Lung (tissue), 12 donors: ENCODE measurements around the gene ZCCHC17. TPM values are rescaled to one million over a fixed set of nuclear protein-coding genes. Genes with fewer than 3 reads are reported as not detected.

Experiments
- ATAC-seq: fragments of 200-7000 bp; cut with Tn5 transposase; one replicate; pipeline ENCODE4 v1.9.1; 2020; ENCODE audit warnings: moderate number of reproducible peaks; ENCODE audit not compliant: insufficient read depth, low FRiP score
- DNase-seq, 3 donors: peaks; one replicate each; pipeline ENCODE4 v3.0.0-alpha.2; 2013 to 2017
- H3K27ac ChIP-seq, 2 donors: one replicate each; pipeline ENCODE4 v1.5.1; 2013; ENCODE audit warnings: mild to moderate bottlenecking in 2 of 2, moderate library complexity in 2 of 2, control low read depth in 1 of 2, inconsistent platforms in 1 of 2, low read depth in 1 of 2, low read length in 1 of 2
- H3K27me3 ChIP-seq, 3 donors: one replicate each; pipeline ENCODE4 v1.5.1; 2013; ENCODE audit warnings: low read length in 2 of 3; ENCODE audit not compliant: control insufficient read depth in 3 of 3, insufficient read depth in 3 of 3
- H3K36me3 ChIP-seq, 4 donors: one replicate each; pipeline ENCODE4 v1.5.1; 2013; ENCODE audit warnings: low read length in 4 of 4, mild to moderate bottlenecking in 1 of 4, moderate library complexity in 1 of 4; ENCODE audit not compliant: control insufficient read depth in 4 of 4, insufficient read depth in 4 of 4
- H3K4me1 ChIP-seq, 5 donors: one replicate each; pipeline ENCODE4 v1.5.1; 2013; ENCODE audit warnings: low read length in 5 of 5, mild to moderate bottlenecking in 2 of 5, moderate library complexity in 1 of 5; ENCODE audit not compliant: control insufficient read depth in 5 of 5, insufficient read depth in 5 of 5
- H3K4me3 ChIP-seq: one replicate; pipeline ENCODE4 v1.5.1; 2013; ENCODE audit warnings: mild to moderate bottlenecking, control low read depth, moderate library complexity
- H3K9ac ChIP-seq, 2 donors: one replicate each; pipeline ENCODE4 v1.5.1; 2013; ENCODE audit warnings: low read length in 2 of 2, control low read depth in 1 of 2; ENCODE audit not compliant: insufficient read depth in 1 of 2
- H3K9me3 ChIP-seq, 4 donors: one replicate each; pipeline ENCODE4 v1.5.1; 2013; ENCODE audit warnings: low read length in 3 of 4, mild to moderate bottlenecking in 1 of 4, moderate library complexity in 1 of 4; ENCODE audit not compliant: control insufficient read depth in 4 of 4, insufficient read depth in 3 of 4
- WGBS, 2 donors: extraction: QIAGEN DNeasy Blood & Tissue Kit; methylation state at CpG; one replicate each; pipeline ENCODE4 v1.1.7; 2013; 5-methylcytosine and 5-hydroxymethylcytosine counted together
- polyA plus RNA-seq, 2 donors: library from polyadenylated mRNA; stranded (reverse); fragments of 200-250 nt; gene quantifications; one replicate each; pipeline ENCODE4 v1.2.1, GENCODE V29; 2013
- total RNA-seq, 2 donors: library from RNA; depleted of rRNA in 1 of 2; stranded (reverse); fragments of >200 nt in 1 of 2; gene quantifications; one replicate each; pipeline ENCODE4 v1.2.1, GENCODE V29; 2014 to 2021
- TF ChIP-seq, protein P1 (sequence below): IDR thresholded peaks from 2 replicates; pipeline ENCODE4 v1.5.1; 2012; ENCODE audit warnings: mild to moderate bottlenecking; ENCODE audit errors: control extremely low read depth, extremely low read depth
- donor health status: control.
- donor health status: control.
- donor health status: Bipolar disorder and iron deficiency.
- donor health status: healthy.
- donor health status: DM: yes; HTN: yes; CAD: no.

Gene ZCCHC17
- total and polyA plus RNA-seq, 4 donors = 17.0 to 27.7 (median 21.8) TPM

DNA sequence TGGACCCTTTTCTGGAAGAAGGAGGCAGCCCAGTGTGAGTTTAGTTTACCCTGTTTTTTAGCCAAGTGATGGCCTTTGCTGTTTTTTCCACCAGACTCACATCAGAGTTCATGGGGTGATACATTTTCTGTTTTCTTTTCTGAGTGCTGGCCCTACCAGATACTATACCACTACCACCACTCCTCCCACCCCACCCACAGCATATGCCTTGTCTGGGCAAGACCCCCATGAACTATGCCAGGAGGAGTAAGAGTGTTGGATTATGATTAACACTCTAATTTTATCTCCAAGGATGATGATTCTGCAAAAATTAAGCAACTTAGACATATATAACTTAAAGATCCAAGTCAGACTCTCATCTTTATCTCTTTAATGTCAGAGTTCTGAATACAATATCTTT is 50.0 kb downstream of the ZCCHC17 start:
- Histone ChIP-seq H3K36me3 (peaks cover 6 to 27% (median 16%) of the 10 kb centered on the region in 4 donors), H3K4me1 (no peaks in the 10 kb centered on the region), H3K9me3 (no peaks in the 10 kb centered on the region), H3K9ac (no peak overlapping the region), H3K27me3 (no peaks in the 10 kb centered on the region), H3K27ac (no peak overlapping the region), H3K4me3 (no peak overlapping the region)
- DNase-seq (no peak), ATAC-seq (no peak)
- TF ChIP-seq, protein P1, sequence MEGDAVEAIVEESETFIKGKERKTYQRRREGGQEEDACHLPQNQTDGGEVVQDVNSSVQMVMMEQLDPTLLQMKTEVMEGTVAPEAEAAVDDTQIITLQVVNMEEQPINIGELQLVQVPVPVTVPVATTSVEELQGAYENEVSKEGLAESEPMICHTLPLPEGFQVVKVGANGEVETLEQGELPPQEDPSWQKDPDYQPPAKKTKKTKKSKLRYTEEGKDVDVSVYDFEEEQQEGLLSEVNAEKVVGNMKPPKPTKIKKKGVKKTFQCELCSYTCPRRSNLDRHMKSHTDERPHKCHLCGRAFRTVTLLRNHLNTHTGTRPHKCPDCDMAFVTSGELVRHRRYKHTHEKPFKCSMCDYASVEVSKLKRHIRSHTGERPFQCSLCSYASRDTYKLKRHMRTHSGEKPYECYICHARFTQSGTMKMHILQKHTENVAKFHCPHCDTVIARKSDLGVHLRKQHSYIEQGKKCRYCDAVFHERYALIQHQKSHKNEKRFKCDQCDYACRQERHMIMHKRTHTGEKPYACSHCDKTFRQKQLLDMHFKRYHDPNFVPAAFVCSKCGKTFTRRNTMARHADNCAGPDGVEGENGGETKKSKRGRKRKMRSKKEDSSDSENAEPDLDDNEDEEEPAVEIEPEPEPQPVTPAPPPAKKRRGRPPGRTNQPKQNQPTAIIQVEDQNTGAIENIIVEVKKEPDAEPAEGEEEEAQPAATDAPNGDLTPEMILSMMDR = no peak

GRCh38 chr1:31348449-31348848 is 51.6 kb downstream of the ZCCHC17 start:
- no peak for ATAC-seq
- Histone ChIP-seq H3K36me3 (peaks cover 13 to 35% (median 19%) of the 10 kb centered on the region in 4 donors), H3K4me1 (no peaks in the 10 kb centered on the region), H3K27ac (no peak overlapping the region), H3K4me3 (no peak overlapping the region), H3K9me3 (no peaks in the 10 kb centered on the region), H3K27me3 (no peaks in the 10 kb centered on the region), H3K9ac (no peak overlapping the region)
- TF ChIP-seq, protein P1 = no peak
- 96 to 97% methylated on average over 1 of the region's 1 CpG for WGBS, 2 donors
- DNase-seq = no peak

GRCh38 chr1:31354283-31354682 is 57.5 kb downstream of the ZCCHC17 start:
- DNase-seq = peak in 1 of 3 donors; percentile 39
- Histone ChIP-seq H3K9me3 (no peaks in the 10 kb centered on the region), H3K9ac (no peak overlapping the region), H3K36me3 (peaks cover 8 to 18% (median 15%) of the 10 kb centered on the region in 4 donors), H3K27me3 (no peaks in the 10 kb centered on the region), H3K27ac (no peak overlapping the region), H3K4me3 (no peak overlapping the region), H3K4me1 (no peaks in the 10 kb centered on the region)
- TF ChIP-seq, protein P1 = no peak
- ATAC-seq = no peak
- 62 to 65% methylated on average over 3 of the region's 3 CpGs for WGBS, 2 donors

GRCh38 chr1:31356427-31356826 is 59.6 kb downstream of the ZCCHC17 start:
- H3K36me3 ChIP-seq = peaks cover 8 to 22% (median 12%) of the 10 kb centered on the region in 4 donors
- H3K4me1 ChIP-seq = no peaks in the 10 kb centered on the region
- TF ChIP-seq, protein P1 = no peak
- no peak overlapping the region for H3K4me3 ChIP-seq
- 96 to 99% methylated on average over 2 of the region's 2 CpGs for WGBS, 2 donors
- DNase-seq (no peak), ATAC-seq (no peak)
- no peaks in the 10 kb centered on the region for H3K27me3 ChIP-seq
- H3K27ac ChIP-seq = no peak overlapping the region
- no peaks in the 10 kb centered on the region for H3K9me3 ChIP-seq
- H3K9ac ChIP-seq = no peak overlapping the region
